ENCODE results near the gene KLC1.

Gene KLC1

GRCh38 chr14:103725739-103726395 is 96.9 kb downstream of the KLC1 start:
- no peak for DNase-seq

- DNase-seq = no peak
Observed at GRCh38 chr14:103726474-103726873, 97.5 kb downstream of the KLC1 start.

GRCh38 chr14:103727313-103727980 is 98.4 kb downstream of the KLC1 start:
- DNase-seq = no peak

GRCh38 chr14:103728141-103728540 is 99.1 kb downstream of the KLC1 start:
- no peak for DNase-seq

- no peak for DNase-seq
Observed at GRCh38 chr14:103728721-103729120, 99.7 kb downstream of the KLC1 start.

- no peak for DNase-seq
Observed at GRCh38 chr14:103729496-103730448, 100.8 kb downstream of the KLC1 start.

- DNase-seq = no peak
Observed at GRCh38 chr14:103730490-103731035, 101.6 kb downstream of the KLC1 start.

GRCh38 chr14:103731481-103731880 is 102.5 kb downstream of the KLC1 start:
- no peak for DNase-seq

- no peak for DNase-seq
Observed at GRCh38 chr14:103731916-103732867, 103.2 kb downstream of the KLC1 start.

- DNase-seq = no peak
Observed at GRCh38 chr14:103732868-103733620, 104.0 kb downstream of the KLC1 start.

GRCh38 chr14:103733651-103734050 is 104.6 kb downstream of the KLC1 start:
- DNase-seq = no peak

- no peak for DNase-seq
Observed at GRCh38 chr14:103734081-103734888, 105.3 kb downstream of the KLC1 start.

GRCh38 chr14:103735022-103735421 is 106.0 kb downstream of the KLC1 start:
- no peak for DNase-seq

- DNase-seq = no peak
Observed at GRCh38 chr14:103735439-103735814, 106.4 kb downstream of the KLC1 start.

GRCh38 chr14:103735815-103736545 is 107.0 kb downstream of the KLC1 start:
- no peak for DNase-seq

- DNase-seq = no peak
Observed at GRCh38 chr14:103736546-103737431, 107.8 kb downstream of the KLC1 start.

- DNase-seq = no peak
Observed at GRCh38 chr14:103737432-103738045, 108.5 kb downstream of the KLC1 start.

GRCh38 chr14:103738166-103738565 is 109.2 kb downstream of the KLC1 start:
- DNase-seq = no peak

Data from activated CD4-positive, alpha-beta T cell treated with anti-CD3 and anti-CD28 coated beads, Interleukin-2, amount 50 U/mL, for 1 hour (primary cell).